ENCODE data around the gene SLC37A1. TPM values are rescaled to one million over a fixed set of nuclear protein-coding genes. Genes with fewer than 3 reads are reported as not detected.

SLC37A1 gene
- total and polyA plus RNA-seq, 9 of the 15 experiments (the other 6 are each of a cell fraction or from before 2014, with no cell fraction given): 0.06 to 3.4 (median 0.40) TPM

- no peak overlapping the region for H3K4me3 ChIP-seq
- in situ Hi-C loops (cut with MboI) (no loop called here), intact Hi-C loops (cut with micrococcal nuclease) (loop anchor here (5.0 kb wide), 1 partner anchor 51 kb away; no protein-coding TSS in a partner anchor)
- H3K9me1 ChIP-seq (ENCODE audit: control insufficient read depth, insufficient read depth, low read length): no peaks in the 10 kb centered on the region
- DNase-seq (ENCODE audit: extremely low read depth in 1 of 4, low spot score in 3 of 4): no peak
- H3K9ac ChIP-seq (ENCODE audit: insufficient read depth in 1 of 2, low read depth in 2 of 2, low read length in 2 of 2): no peak overlapping the region
- no peaks in the 10 kb centered on the region for H3K9me3 ChIP-seq (replicated peaks; ENCODE audit: control insufficient read depth, insufficient read depth, low read depth, low read length)
- peaks cover 39 to 44% of the 10 kb centered on the region in 2 experiments for H3K4me1 ChIP-seq (replicated peaks in 1 of 2; ENCODE audit: control insufficient read depth in 2 of 2, insufficient read depth in 2 of 2, low read length in 2 of 2)
- ChIA-PET CTCF (ENCODE audit: low intra/inter-chr PET ratio) (no interaction called here), POLR2A (interaction anchor here (0.6 to 2.0 kb wide), 3 partner anchors 15 to 197 kb away, joined by 3 to 7 read pairs (median 4); no protein-coding TSS in a partner anchor)
- no peak overlapping the region for H3K27ac ChIP-seq (ENCODE audit: extremely low read depth, low read depth, low read length)
- H3K4me2 ChIP-seq (ENCODE audit: insufficient read depth, low read length): no peak overlapping the region
- ATAC-seq: no peak
- H3K36me3 ChIP-seq (ENCODE audit: control insufficient read depth, insufficient read depth, low read length): no peaks in the 10 kb centered on the region
- no peaks in the 10 kb centered on the region for H3K79me2 ChIP-seq (ENCODE audit: control insufficient read depth, insufficient read depth, low read length)
- H4K20me1 ChIP-seq (replicated peaks; ENCODE audit: control insufficient read depth, insufficient read depth, low read length): 0 out of 2 replicates have a peak, but pooled peaks cover 3% of the 10 kb centered on the region
- FAIRE-seq: no peak
- no TSS peak for BruUV-seq (replicated peaks)
- peaks cover 10 to 23% of the 10 kb centered on the region in 2 experiments; a peak in 4 of 5 replicates for H3K27me3 ChIP-seq (ENCODE audit: control insufficient read depth in 2 of 2, insufficient read depth in 2 of 2, low read length in 2 of 2)
- peak overlapping the region; percentile 49; the same call in 1 of the 2 replicates for H2AFZ ChIP-seq (ENCODE audit: low read depth, low read length)
- TF ChIP-seq ZNF165 (CRISPR knock-in tag; IDR thresholded peaks at IDR 0.05; ENCODE audit: borderline replicate concordance) (no peak), ZNF551 (CRISPR knock-in tag; IDR thresholded peaks at IDR 0.05) (no peak), ATF3 (IDR thresholded peaks at IDR 0.05) (peak; percentile 74), ATF3 (CRISPR knock-in tag; conservative IDR thresholded peaks at IDR 0.05) (no peak), CEBPZ (IDR thresholded peaks at IDR 0.05; ENCODE audit: borderline replicate concordance, low read depth, low read length) (no peak), ZNF57 (CRISPR knock-in tag; IDR thresholded peaks at IDR 0.05) (no peak), PBX2 (CRISPR knock-in tag; IDR thresholded peaks at IDR 0.05; ENCODE audit: low read depth) (no peak), PBX2 (tag; conservative IDR thresholded peaks at IDR 0.05; ENCODE audit: low read depth) (no peak), CEBPG (CRISPR knock-in tag; IDR thresholded peaks at IDR 0.05) (no peak; the same call in 1 of the 2 replicates), CEBPG (tag; conservative IDR thresholded peaks at IDR 0.05 in 1 of 2, IDR thresholded peaks at IDR 0.05 in 1 of 2) (0 out of 4 replicates have a peak, but pooled peaks of 1 of the 2 experiments have one; percentile 32)
Measured at GRCh38 chr21:42541618-42542017, 28.0 kb downstream of the SLC37A1 start.

All from K562 (cell line).